SK-N-SH treated with all-trans-retinoic acid at 6 μM for 48 hours (cell line): Measurements from ENCODE around the gene KPNB1.

ENCODE experiments used
- ARNTL ChIP-seq: fragments of 450-650 bp; formaldehyde crosslinking; IDR thresholded peaks from 2 replicates; pipeline ENCODE4 v1.5.0; 2020; ENCODE audit warnings: low read depth, mild to moderate bottlenecking, moderate library complexity, borderline replicate concordance
- BACH2 ChIP-seq: fragments of 250-450 bp; sonication (Bioruptor Pico); IDR thresholded peaks from 2 replicates; pipeline ENCODE4 v1.9.0; 2021; ENCODE audit warnings: mild to moderate bottlenecking, borderline replicate concordance
- CREB5 ChIP-seq: fragments of 250-450 bp; sonication (Bioruptor Pico); IDR thresholded peaks from 2 replicates; pipeline ENCODE4 v1.5.1; 2020; ENCODE audit warnings: low read depth, mild to moderate bottlenecking, moderate library complexity
- CSDC2 ChIP-seq: fragments of 250-450 bp; sonication (Bioruptor Pico); IDR thresholded peaks from 2 replicates; pipeline ENCODE4 v1.5.0; 2020; ENCODE audit warnings: mild to moderate bottlenecking, moderate library complexity
- CSRNP3 ChIP-seq: fragments of 250-450 bp; sonication (Bioruptor Pico); IDR thresholded peaks from 2 replicates; pipeline ENCODE4 v1.5.1; 2021; ENCODE audit warnings: mild to moderate bottlenecking, moderate library complexity
- GLIS3 ChIP-seq: fragments of 250-450 bp; sonication (Bioruptor Pico); IDR thresholded peaks from 2 replicates; pipeline ENCODE4 v1.5.0; 2020; ENCODE audit warnings: mild to moderate bottlenecking, moderate library complexity
- PATZ1 ChIP-seq: fragments of 250-450 bp; sonication (Bioruptor Pico); IDR thresholded peaks from 2 replicates; pipeline ENCODE4 v1.8.0; 2020; ENCODE audit warnings: mild to moderate bottlenecking, moderate library complexity, borderline replicate concordance
- POU6F1 ChIP-seq: fragments of 250-450 bp; sonication (Bioruptor Pico); IDR thresholded peaks from 2 replicates; pipeline ENCODE4 v1.8.0; 2021; ENCODE audit warnings: low read depth, mild to moderate bottlenecking, moderate library complexity, borderline replicate concordance
- SNAI2 ChIP-seq: fragments of 250-450 bp; sonication (Bioruptor Pico); IDR thresholded peaks from 2 replicates; pipeline ENCODE4 v1.5.0; 2020; ENCODE audit warnings: mild to moderate bottlenecking, moderate library complexity
- ZC3H10 ChIP-seq: fragments of 250-450 bp; sonication (Bioruptor Pico); IDR thresholded peaks from 2 replicates; pipeline ENCODE4 v1.5.1; 2021; ENCODE audit warnings: mild to moderate bottlenecking, moderate library complexity
- ZFP3 ChIP-seq: fragments of 250-450 bp; sonication (Bioruptor Pico); IDR thresholded peaks from 2 replicates; pipeline ENCODE4 v1.5.0; 2020; ENCODE audit warnings: mild to moderate bottlenecking, moderate library complexity
- ZFP30 ChIP-seq: fragments of 450-650 bp; formaldehyde crosslinking; IDR thresholded peaks from 2 replicates; pipeline ENCODE4 v1.5.0; 2022; ENCODE audit warnings: mild to moderate bottlenecking, moderate library complexity
- ZNF565 ChIP-seq: fragments of 450-650 bp; formaldehyde crosslinking; conservative IDR thresholded peaks from 2 replicates; pipeline ENCODE4 v1.5.0; 2020; ENCODE audit warnings: low read depth, mild to moderate bottlenecking, moderate library complexity

GRCh38 chr17:47732399-47733046, 82.8 kb downstream of the KPNB1 start:
- TF ChIP-seq CREB5 (no peak), ZC3H10 (no peak), PATZ1 (CRISPR knock-in tag) (no peak), CSDC2 (CRISPR knock-in tag) (no peak), BACH2 (CRISPR knock-in tag) (no peak), GLIS3 (CRISPR knock-in tag) (no peak), ARNTL (no peak), POU6F1 (no peak), SNAI2 (CRISPR knock-in tag) (no peak), ZFP30 (CRISPR knock-in tag) (no peak), CSRNP3 (CRISPR knock-in tag) (no peak), ZFP3 (no peak), ZNF565 (CRISPR knock-in tag) (no peak)
